Astrocyte (in vitro differentiated cells and primary cell): Measurements from ENCODE around the gene CAMK1D.

Experiments
- CTCF ChIP-seq: IDR thresholded peaks from 2 replicates; pipeline ENCODE4 v1.5.1; 2011; ENCODE audit warnings: low read depth, mild to moderate bottlenecking, inconsistent platforms, low read length, moderate library complexity; ENCODE audit not compliant: insufficient read depth
- EZH2 ChIP-seq: IDR thresholded peaks from 2 replicates; pipeline ENCODE4 v1.6.1; 2012; ENCODE audit warnings: mild to moderate bottlenecking, low read length, inconsistent platforms; ENCODE audit not compliant: insufficient read depth

- no peak for TF ChIP-seq CTCF
- TF ChIP-seq EZH2 = no peak
Measured at GRCh38 chr10:12806228-12807095, 457.1 kb downstream of the CAMK1D start.
